ENCODE results near the gene MRPS18A. TPM values are rescaled to one million over a fixed set of nuclear protein-coding genes. Genes with fewer than 3 reads are reported as not detected.

Gene MRPS18A
- total and polyA plus RNA-seq, 9 of the 15 experiments (the other 6 are each of a cell fraction or from before 2014, with no cell fraction given), result 87.5 to 243 (median 125) TPM

DNA sequence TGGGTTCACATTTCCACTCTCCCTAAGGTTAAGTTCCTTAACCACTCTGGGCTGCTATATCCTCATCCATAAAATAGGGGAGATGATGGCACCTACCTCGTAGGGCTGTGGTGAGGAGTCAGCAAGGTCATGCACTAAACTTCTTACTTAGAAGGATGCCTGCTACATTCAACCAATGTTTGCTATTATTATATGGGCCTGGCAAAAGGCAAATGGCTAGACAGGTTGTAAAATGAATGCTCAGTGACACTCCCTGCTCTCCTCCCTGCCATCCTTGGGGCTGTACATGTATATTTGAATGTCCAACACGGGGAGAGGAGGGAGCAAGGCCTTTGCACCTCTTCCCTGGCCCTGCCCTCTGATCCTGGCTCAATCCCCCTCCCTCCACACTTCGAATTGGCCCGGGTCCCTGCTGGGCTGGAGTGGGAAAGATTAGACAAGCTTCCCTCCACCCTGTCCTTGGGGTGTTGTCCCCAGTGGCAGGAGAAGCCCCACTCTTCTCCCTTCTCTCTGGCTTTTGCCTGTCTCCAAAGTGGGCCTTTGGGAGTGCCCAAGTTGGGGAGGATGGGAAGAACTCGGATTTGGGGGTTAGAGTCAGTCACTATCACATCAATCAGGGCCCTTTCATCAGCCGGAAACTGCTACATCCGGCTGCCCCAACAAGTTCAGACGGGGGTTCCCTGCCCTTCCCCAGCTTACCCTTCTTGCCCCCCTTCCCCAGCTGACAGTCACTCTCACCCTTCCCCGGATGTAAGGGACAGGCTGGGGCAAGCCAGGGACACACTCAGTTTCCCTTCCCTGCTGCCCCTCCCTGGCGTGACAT, 46.1 kb upstream of the MRPS18A start (continued):
- TF ChIP-seq PHB (CRISPR knock-in tag; IDR thresholded peaks at IDR 0.05) (no peak), TGIF2 (CRISPR knock-in tag; IDR thresholded peaks at IDR 0.05) (no peak), CHCHD3 (CRISPR knock-in tag; IDR thresholded peaks at IDR 0.05) (no peak), GABPB1 (CRISPR knock-in tag; IDR thresholded peaks at IDR 0.05) (0 out of 2 replicates have a peak, but pooled peaks have one; percentile 15), SNIP1 (IDR thresholded peaks at IDR 0.05; ENCODE audit: low read depth) (no peak), ZFP1 (CRISPR knock-in tag; IDR thresholded peaks at IDR 0.05) (no peak), RBFOX2 (IDR thresholded peaks at IDR 0.05; ENCODE audit: low read depth, low read length) (0 out of 2 replicates have a peak, but pooled peaks have one; percentile 30), ZNF764 (CRISPR knock-in tag; IDR thresholded peaks at IDR 0.05; ENCODE audit: low read depth) (no peak), POLR3G (IDR thresholded peaks at IDR 0.05; ENCODE audit: extremely low read depth, insufficient read length, insufficient replicate concordance) (no peak), HCFC1 (IDR thresholded peaks at IDR 0.05; ENCODE audit: low read depth, low read length) (no peak), SAP30 (IDR thresholded peaks at IDR 0.05; ENCODE audit: borderline replicate concordance, insufficient read depth, low read depth, low read length, poor library complexity, severe bottlenecking) (no peak), NFE2 (IDR thresholded peaks at IDR 0.05; ENCODE audit: low read depth) (no peak), EWSR1 (IDR thresholded peaks at IDR 0.05; ENCODE audit: borderline replicate concordance, low read depth, partially characterized antibody) (no peak), SMAD4 (CRISPR knock-in tag; conservative IDR thresholded peaks at IDR 0.05) (peak; percentile 90), KDM4B (IDR thresholded peaks at IDR 0.05; ENCODE audit: borderline replicate concordance in 2 of 2, low read depth in 1 of 2) (no peak), MYNN (IDR thresholded peaks at IDR 0.05) (no peak), MYNN (CRISPR knock-in tag; IDR thresholded peaks at IDR 0.05) (no peak), HDAC1 (IDR thresholded peaks at IDR 0.05) (no peak), MAZ (CRISPR knock-in tag; conservative IDR thresholded peaks at IDR 0.05 in 1 of 2, IDR thresholded peaks at IDR 0.05 in 1 of 2) (peak in 1 of 2 experiments; percentile 69; a peak in 1 of 4 replicates), CEBPG (CRISPR knock-in tag; IDR thresholded peaks at IDR 0.05) (0 out of 2 replicates have a peak, but pooled peaks have one; percentile 7), CEBPG (tag; conservative IDR thresholded peaks at IDR 0.05 in 1 of 2, IDR thresholded peaks at IDR 0.05 in 1 of 2) (peak in 1 of 2 experiments; percentile 59; a peak in 1 of 4 replicates), YY1 (IDR thresholded peaks at IDR 0.05; ENCODE audit: borderline replicate concordance in 1 of 3, control insufficient read depth in 1 of 3, extremely low read depth in 1 of 3, insufficient read depth in 3 of 3, insufficient read length in 1 of 3, insufficient replicate concordance in 2 of 3, low read depth in 1 of 3, low read length in 2 of 3) (no peak), ETV1 (tag; conservative IDR thresholded peaks at IDR 0.05; ENCODE audit: low read depth) (peak; percentile 76), NFIC (IDR thresholded peaks at IDR 0.05) (no peak)
- TF ChIP-seq, protein P1, sequence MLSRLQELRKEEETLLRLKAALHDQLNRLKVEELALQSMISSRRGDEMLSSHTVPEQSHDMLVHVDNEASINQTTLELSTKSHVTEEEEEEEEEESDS (CRISPR knock-in tag; IDR thresholded peaks at IDR 0.05), result no peak
- TF ChIP-seq, protein P2, sequence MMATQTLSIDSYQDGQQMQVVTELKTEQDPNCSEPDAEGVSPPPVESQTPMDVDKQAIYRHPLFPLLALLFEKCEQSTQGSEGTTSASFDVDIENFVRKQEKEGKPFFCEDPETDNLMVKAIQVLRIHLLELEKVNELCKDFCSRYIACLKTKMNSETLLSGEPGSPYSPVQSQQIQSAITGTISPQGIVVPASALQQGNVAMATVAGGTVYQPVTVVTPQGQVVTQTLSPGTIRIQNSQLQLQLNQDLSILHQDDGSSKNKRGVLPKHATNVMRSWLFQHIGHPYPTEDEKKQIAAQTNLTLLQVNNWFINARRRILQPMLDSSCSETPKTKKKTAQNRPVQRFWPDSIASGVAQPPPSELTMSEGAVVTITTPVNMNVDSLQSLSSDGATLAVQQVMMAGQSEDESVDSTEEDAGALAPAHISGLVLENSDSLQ (IDR thresholded peaks at IDR 0.05), result peak; percentile 34; the same call in 1 of the 2 replicates
